IMR-90 (cell line): Measurements from ENCODE around the gene RPS24.

Experiments
- CHD1 ChIP-seq: IDR thresholded peaks from 2 replicates; pipeline ENCODE4 v1.6.1; 2012; ENCODE audit warnings: low read depth, low read length, improper control_type of control experiment
- NFE2L2 ChIP-seq: fragments of 150-350 bp; IDR thresholded peaks from 2 replicates; pipeline ENCODE4 v1.6.1; 2016; ENCODE audit warnings: low read depth, mild to moderate bottlenecking, low read length
- TF ChIP-seq, protein P1 (sequence below): conservative IDR thresholded peaks from 2 replicates; pipeline ENCODE4 v1.5.1; 2012; ENCODE audit warnings: mild to moderate bottlenecking, low read depth, low read length, improper control_type of control experiment

DNA sequence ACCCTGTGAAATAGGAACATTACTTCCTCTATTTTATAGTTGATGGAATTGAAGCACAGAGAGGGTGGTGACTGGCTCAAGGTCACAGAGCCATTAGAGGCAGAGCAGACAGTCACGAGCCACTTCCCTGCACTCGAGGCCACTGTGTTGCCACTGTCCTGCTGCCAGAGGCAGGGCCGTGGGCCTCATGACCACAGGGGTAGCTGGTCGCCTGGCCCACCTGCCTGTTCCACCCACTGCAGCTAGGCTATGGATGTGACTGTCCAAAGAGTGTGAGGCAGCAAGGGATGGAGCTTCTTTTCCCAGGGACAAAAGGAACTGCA lies 38.2 kb downstream of the RPS24 start:
- TF ChIP-seq CHD1: no peak
- no peak for TF ChIP-seq NFE2L2
- TF ChIP-seq, protein P1, sequence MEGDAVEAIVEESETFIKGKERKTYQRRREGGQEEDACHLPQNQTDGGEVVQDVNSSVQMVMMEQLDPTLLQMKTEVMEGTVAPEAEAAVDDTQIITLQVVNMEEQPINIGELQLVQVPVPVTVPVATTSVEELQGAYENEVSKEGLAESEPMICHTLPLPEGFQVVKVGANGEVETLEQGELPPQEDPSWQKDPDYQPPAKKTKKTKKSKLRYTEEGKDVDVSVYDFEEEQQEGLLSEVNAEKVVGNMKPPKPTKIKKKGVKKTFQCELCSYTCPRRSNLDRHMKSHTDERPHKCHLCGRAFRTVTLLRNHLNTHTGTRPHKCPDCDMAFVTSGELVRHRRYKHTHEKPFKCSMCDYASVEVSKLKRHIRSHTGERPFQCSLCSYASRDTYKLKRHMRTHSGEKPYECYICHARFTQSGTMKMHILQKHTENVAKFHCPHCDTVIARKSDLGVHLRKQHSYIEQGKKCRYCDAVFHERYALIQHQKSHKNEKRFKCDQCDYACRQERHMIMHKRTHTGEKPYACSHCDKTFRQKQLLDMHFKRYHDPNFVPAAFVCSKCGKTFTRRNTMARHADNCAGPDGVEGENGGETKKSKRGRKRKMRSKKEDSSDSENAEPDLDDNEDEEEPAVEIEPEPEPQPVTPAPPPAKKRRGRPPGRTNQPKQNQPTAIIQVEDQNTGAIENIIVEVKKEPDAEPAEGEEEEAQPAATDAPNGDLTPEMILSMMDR: no peak
